ENCODE results near the gene SMIM43.
"Not testable (repeated sequence)": the region's sequence is repeated elsewhere in the genome, so short reads cannot be mapped to it uniquely, and the experiment has no call there.

SMIM43 gene

GRCh38 chr4:121784401-121784800 lies 19.4 kb upstream of the SMIM43 start:
- DNase-seq (ENCODE audit: low read depth in 1 of 2, low spot score in 1 of 2) = no peak

DNA sequence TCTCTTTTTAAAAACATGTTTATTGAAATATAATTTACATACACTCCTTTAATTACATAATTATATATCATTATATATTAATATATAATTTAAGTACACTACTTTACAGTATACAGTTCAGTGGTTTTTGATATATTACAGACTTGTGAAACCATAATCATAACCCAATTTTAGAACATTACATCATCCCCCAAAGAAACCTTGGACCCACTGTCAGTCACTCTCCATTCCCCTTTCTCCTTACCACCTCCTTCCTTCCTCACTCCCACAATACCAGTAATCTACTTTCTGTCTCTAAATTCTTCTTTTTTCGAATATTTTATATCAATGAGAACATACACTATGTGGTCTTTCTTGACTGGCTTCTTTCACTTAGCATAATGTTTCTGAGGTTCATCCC lies 18.2 kb upstream of the SMIM43 start:
- DNase-seq (ENCODE audit: low read depth in 1 of 2, low spot score in 1 of 2) = no peak

GRCh38 chr4:121778991-121779628 lies 14.1 kb upstream of the SMIM43 start:
- no peak for DNase-seq (ENCODE audit: low read depth in 1 of 2, low spot score in 1 of 2)

DNA sequence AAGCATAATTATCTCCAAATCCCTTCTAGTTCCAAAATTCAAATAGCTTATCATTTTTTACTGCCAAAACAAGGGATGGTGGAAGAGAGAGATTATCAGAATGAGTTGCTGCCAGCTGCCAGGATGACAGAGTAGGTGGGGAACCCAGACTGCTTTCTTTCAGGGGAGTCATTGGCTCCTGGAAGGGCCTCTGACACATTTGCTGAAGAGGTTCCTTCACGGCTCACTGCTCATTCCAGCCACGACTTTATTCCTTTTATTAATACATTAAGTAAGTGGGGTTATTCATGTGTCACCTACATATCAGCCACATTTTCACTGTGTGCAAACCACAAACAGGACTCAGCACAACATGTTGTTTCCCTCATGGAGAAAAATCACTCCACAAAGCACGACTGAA lies 12.7 kb upstream of the SMIM43 start:
- no peak for DNase-seq (ENCODE audit: low read depth in 1 of 2, low spot score in 1 of 2)

- DNase-seq (ENCODE audit: low read depth in 1 of 2, low spot score in 1 of 2) = no peak
These were observed 11.8 kb upstream of the SMIM43 start for GRCh38 chr4:121776610-121777401.

DNA sequence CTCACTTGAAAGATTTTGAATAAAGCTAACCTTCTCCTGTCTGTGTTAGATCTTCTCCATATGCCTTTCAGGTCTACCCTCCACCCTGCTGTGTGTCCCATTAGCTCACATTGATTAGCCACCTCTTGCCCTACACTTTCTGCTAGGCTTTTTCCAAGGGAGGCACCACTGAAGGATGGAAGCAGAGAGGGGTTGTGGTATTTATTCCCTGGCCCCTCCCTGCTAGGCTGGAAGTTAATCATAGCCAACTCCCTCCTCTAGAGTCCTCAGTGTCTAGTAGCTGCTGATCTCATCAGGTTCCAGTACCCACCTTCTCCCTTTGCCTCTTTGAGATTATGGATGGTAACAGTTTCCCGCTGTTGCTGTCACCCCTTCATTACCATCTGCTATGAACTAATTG lies 8.9 kb upstream of the SMIM43 start:
- DNase-seq (ENCODE audit: low read depth in 1 of 2, low spot score in 1 of 2) = no peak

DNA sequence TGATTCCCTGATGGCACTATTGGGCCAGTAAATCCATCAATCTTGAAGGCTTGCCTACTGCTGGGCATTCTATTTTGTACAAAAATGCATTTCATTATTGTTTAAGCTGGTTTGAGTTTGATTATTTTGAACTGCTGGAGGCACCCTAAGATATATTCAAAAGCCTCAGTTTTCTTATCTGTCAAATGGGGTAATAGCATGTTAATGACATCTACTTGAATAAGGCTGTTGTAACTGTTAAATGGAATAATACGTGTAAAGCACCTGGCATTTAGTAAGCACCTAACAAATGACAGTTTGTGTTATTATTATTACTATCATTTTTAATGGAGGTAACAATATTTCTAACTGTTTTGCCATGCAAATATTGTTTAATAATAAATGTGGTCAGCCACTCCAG lies 6.9 kb upstream of the SMIM43 start:
- DNase-seq (ENCODE audit: low read depth in 1 of 2, low spot score in 1 of 2) = no peak

GRCh38 chr4:121769341-121769740 lies 4.4 kb upstream of the SMIM43 start:
- DNase-seq (ENCODE audit: low read depth in 1 of 2, low spot score in 1 of 2) = no peak

DNA sequence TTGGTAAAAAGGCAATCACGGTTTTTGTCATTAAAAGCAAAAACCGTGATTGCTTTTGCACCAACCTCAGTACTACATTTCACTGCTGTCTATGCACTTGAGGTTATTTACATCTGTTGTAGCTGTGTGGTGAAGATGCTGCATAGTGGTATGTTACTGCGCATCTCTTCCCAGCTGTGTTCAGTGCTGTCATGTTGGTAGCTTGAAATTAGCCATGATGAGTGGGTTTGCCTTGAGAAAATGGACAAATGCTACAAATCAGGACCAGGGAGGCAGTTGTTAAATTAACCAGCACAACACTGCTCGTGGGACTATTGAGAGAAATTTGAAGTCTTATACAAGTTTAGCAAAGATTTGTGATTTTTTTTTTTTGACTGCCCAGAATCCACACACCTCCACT lies 2.2 kb upstream of the SMIM43 start:
- no peak for DNase-seq (ENCODE audit: low read depth in 1 of 2, low spot score in 1 of 2)

GRCh38 chr4:121765971-121766538 lies 1.1 kb upstream of the SMIM43 start:
- no peak for DNase-seq (ENCODE audit: low read depth in 1 of 2, low spot score in 1 of 2)

GRCh38 chr4:121765368-121765705 lies 373 bp upstream of the SMIM43 start:
- no peak for DNase-seq (ENCODE audit: low read depth in 1 of 2, low spot score in 1 of 2)

DNA sequence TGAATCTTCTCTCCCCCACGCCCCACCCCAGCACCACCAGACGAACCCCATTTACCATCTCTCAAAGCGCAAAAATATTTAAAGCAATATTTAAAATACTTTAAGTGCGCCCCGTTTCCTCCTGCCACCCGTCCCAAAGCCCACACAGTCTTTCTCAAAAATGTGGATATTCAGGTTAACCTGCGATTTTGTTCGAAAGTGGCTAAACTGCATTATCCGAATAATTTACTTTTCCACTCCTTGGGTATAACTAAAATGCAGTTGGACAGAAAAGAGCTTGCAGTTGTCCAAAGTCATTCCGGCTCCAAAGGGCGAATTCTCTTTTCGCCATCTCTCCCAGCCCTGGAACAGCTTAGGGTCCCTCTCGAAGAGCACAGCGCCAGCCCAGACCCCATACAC lies 662 bp downstream of the SMIM43 start:
- no peak for DNase-seq (ENCODE audit: low read depth in 1 of 2, low spot score in 1 of 2)

GRCh38 chr4:121760205-121760604 lies 4.8 kb downstream of the SMIM43 start:
- DNase-seq (ENCODE audit: low read depth in 1 of 2, low spot score in 1 of 2) = no peak

DNA sequence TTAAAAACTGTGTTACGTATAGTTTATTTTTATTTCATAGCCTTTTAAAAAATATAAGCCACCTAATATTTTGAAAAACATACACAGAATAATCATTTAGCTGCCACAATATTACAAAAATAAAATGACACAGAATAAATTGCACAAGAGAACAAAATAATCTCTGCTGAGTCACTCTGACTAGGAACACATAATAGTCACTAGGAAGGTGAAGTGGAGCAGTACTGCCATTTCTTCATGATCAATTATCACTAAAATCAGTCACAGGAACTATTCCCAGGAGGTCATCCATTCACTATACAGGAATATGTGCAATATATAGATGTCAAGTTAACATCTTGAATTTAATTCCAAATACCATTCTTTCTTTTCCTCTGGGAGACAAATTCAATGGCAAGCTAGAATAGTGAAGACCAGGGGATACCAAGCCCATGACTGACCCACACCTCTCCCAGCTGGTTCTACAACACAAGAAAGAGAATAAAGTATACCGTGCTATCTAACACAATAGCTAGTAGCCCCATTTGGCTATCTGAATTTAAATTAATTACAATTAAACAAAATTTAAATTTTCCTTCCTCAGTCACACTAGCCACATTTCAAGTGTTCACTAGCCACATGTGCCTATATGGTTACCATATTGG lies 5.9 kb downstream of the SMIM43 start:
- DNase-seq (ENCODE audit: low read depth in 1 of 2, low spot score in 1 of 2) = no peak

DNA sequence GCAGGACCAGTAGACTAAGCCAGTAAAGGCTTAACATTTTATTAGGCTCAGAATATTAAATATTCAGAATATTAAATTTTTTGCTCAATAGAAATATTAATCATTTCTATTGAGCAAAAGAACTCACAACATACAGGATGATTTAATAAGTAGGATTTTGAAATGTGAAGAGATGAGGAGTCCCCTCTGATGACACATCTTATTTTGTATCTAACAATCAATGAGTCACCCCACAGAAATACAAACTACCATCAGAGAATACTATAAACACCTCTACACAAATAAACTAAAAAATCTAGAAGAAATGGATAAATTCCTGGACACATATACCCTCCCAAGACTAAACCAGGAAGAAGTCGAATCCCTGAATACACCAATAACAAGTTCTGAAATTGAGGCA lies 12.8 kb downstream of the SMIM43 start:
- not testable (repeated sequence) for DNase-seq (ENCODE audit: low read depth in 1 of 2, low spot score in 1 of 2)

DNA sequence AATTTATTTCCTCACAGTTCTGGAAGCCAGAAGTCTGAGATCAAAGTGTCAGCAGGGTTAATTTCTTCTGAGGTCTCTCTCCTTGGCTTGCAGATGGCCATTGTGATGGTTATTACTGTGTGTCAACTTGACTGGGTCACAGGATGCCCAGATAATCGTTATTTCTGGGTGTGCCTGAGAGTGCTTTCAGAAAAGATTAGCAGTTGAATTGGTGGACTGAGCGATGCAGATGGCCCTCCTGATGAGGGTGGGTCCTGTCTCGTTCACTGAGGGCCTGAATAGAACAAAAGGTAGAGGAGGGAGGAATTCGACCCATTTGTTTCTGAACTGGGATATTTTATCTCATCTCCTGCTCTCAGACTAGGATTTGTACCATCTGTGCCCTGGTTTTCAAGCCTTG lies 15.7 kb downstream of the SMIM43 start:
- no peak for DNase-seq (ENCODE audit: low read depth in 1 of 2, low spot score in 1 of 2)

DNA sequence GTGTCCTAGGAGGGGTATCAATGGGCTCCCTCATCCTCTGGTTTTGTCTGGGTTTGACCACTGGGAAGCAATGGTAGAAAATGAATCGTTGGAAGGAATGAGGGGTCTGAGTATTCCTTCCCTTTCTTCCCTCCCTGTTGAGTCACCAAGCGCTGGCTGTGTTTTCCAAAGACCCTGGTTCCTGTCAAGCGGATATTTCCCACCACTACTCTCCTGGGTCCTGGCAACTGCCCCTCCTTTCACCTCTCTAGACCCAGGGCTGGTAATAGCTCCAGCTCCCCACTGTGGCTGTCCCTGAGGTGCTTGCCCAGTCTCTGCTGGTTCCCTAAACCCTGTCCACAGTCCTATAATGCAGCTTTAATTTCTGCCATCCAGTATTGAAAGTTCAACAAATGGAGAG lies 22.2 kb downstream of the SMIM43 start:
- no peak for DNase-seq (ENCODE audit: low read depth in 1 of 2, low spot score in 1 of 2)

DNA sequence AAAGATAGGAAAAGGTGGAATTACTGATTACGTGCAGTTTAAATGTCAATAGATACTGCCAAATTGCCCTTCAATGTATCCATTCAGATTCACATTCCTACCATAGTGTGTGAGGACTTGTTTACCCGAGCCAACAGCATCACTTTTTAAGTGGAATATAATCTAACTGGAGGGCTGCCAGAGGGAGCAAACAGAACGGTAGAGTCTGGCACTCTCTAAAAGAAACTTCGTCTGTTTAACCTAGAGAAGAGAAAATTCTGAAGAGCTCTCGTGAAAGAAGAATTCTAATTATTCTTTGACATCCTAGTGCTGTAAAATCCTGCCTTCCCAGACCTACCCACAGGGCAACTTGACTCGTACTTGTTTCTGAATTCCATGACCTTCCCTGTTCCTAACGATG lies 23.2 kb downstream of the SMIM43 start:
- DNase-seq (ENCODE audit: low read depth in 1 of 2, low spot score in 1 of 2) = no peak

- no peak for DNase-seq (ENCODE audit: low read depth in 1 of 2, low spot score in 1 of 2)
These were observed 24.1 kb downstream of the SMIM43 start for GRCh38 chr4:121740796-121741409.

- no peak for DNase-seq (ENCODE audit: low read depth in 1 of 2, low spot score in 1 of 2)
These were observed 25.4 kb downstream of the SMIM43 start for GRCh38 chr4:121739575-121739974.

DNA sequence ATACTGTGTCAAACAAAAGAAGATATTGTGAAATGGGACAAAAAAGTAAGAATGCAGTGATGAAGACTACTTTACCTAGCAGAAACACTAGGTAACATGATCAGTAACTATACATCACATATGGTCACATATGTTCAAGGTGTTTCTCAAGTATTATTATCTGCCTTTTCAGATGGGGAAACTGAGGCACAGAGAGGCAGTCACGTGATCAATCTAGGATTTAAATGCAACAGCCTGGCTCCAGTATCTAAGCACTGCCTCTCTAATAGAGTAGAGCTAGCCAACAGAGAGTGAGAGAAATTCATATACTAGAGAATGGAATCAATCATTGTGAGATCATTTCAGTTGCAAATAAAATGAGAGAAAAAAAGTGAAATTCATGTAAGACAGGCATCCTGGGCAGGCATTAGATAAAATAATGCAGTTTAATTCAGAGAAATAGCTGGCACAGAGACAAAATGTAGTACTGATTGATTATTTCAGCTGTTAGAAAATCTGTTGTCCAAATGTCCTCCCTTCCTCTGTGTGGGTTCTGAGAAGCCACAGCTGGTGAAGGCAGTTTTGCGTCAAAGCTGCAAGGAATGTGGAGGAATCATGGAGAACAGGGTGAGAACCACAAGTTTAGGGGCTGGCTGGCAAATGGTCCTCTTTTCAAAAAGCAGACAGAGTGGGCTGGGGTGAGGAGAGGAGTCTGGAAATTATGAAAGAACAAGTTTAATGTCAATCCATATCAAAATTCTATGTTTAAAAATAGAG lies 26.0 kb downstream of the SMIM43 start:
- DNase-seq (ENCODE audit: low read depth in 1 of 2, low spot score in 1 of 2) = no peak

Data from stimulated activated CD4-positive, alpha-beta T cell treated with anti-CD3 and anti-CD28 coated beads, Interleukin-15, amount 100 ng/mL, for 1 hour (primary cell).